Breast epithelium (tissue), 3 donors: ENCODE measurements around the gene LIPJ.

ENCODE experiments used
- POLR2A ChIP-seq: fragments of 450-650 bp; IDR thresholded peaks from one replicate; pipeline ENCODE4 v1.6.1; 2016; ENCODE audit warnings: antibody characterized with exemption, mild to moderate bottlenecking, moderate library complexity
- TF ChIP-seq, protein P1 (sequence below), 3 donors: fragments of 450-650 bp; IDR thresholded peaks; one replicate each; pipeline ENCODE4 v1.5.1; 2016 to 2017; ENCODE audit warnings: antibody characterized with exemption in 3 of 3, mild to moderate bottlenecking in 3 of 3, moderate library complexity in 3 of 3

DNA sequence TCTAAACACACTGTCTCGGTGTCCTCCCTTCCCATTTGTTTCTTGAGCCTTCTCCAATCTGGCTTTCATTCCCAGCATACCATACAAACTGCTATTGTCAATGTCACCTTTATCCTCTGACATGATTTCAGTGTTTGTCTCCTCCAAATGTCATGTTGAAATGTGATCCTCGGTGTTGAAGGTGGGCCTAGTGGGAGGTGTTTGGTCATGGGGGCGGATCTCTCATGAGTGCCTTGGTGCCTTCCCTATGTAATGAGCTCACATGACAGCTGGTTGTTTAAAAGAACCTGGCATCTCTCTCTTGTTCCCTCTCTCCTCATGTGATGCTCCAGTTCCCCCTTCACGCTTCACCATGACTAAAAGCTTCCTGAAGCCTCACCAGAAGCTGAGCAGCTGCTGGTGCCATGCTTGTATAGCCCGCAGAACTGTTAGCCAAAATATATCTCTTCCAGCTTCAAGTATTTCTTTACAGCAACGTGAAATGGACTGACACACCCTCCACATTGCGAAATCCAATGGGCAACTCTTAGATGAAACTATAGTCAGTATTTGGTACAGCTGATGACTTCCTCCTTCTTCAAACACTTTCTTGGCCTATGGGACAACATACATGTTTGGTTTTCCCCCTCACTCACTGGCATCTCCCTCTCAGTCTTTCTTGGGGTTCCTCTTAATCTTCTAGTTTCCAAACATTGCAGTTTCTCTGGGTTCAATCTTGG lies 31.2 kb upstream of the LIPJ start:
- TF ChIP-seq, protein P1, sequence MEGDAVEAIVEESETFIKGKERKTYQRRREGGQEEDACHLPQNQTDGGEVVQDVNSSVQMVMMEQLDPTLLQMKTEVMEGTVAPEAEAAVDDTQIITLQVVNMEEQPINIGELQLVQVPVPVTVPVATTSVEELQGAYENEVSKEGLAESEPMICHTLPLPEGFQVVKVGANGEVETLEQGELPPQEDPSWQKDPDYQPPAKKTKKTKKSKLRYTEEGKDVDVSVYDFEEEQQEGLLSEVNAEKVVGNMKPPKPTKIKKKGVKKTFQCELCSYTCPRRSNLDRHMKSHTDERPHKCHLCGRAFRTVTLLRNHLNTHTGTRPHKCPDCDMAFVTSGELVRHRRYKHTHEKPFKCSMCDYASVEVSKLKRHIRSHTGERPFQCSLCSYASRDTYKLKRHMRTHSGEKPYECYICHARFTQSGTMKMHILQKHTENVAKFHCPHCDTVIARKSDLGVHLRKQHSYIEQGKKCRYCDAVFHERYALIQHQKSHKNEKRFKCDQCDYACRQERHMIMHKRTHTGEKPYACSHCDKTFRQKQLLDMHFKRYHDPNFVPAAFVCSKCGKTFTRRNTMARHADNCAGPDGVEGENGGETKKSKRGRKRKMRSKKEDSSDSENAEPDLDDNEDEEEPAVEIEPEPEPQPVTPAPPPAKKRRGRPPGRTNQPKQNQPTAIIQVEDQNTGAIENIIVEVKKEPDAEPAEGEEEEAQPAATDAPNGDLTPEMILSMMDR (IDR thresholded peaks at IDR 0.05) = no peak
- TF ChIP-seq POLR2A = no peak
